Measurements from ENCODE around the gene RNU1-3.
"Not testable (repeated sequence)": the region's sequence is repeated elsewhere in the genome, so short reads cannot be mapped to it uniquely, and the experiment has no call there.

- TF ChIP-seq, protein P1, sequence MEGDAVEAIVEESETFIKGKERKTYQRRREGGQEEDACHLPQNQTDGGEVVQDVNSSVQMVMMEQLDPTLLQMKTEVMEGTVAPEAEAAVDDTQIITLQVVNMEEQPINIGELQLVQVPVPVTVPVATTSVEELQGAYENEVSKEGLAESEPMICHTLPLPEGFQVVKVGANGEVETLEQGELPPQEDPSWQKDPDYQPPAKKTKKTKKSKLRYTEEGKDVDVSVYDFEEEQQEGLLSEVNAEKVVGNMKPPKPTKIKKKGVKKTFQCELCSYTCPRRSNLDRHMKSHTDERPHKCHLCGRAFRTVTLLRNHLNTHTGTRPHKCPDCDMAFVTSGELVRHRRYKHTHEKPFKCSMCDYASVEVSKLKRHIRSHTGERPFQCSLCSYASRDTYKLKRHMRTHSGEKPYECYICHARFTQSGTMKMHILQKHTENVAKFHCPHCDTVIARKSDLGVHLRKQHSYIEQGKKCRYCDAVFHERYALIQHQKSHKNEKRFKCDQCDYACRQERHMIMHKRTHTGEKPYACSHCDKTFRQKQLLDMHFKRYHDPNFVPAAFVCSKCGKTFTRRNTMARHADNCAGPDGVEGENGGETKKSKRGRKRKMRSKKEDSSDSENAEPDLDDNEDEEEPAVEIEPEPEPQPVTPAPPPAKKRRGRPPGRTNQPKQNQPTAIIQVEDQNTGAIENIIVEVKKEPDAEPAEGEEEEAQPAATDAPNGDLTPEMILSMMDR (conservative IDR thresholded peaks at IDR 0.05; ENCODE audit: low read length) = not testable (repeated sequence)
- TF ChIP-seq EZH2phosphoT487 (IDR thresholded peaks at IDR 0.05; ENCODE audit: borderline replicate concordance) = not testable (repeated sequence)
Measured at GRCh38 chr1:16704502-16705100, 37.9 kb upstream of the RNU1-3 start.
